ENCODE data around the gene PGLYRP2. TPM values are rescaled to one million over a fixed set of nuclear protein-coding genes. Genes with fewer than 3 reads are reported as not detected.
A peak's percentile ranks its signal among the peaks of the same experiment; 100 is the strongest.

The PGLYRP2 gene
- total RNA-seq, result not detected
- 0.13 TPM for polyA plus RNA-seq (2013, experiment 1 of 2)
- polyA plus RNA-seq (2013, experiment 2 of 2), result 0.12 TPM
- total RNA-seq, result 0 to 4.5 (median 0.43) reads per million in 172 experiments

- no peak for TF ChIP-seq CTCF (IDR thresholded peaks at IDR 0.05)
- H3K4me3 Mint-ChIP-seq, result peak within 1 kb of the TSS; percentile 27
- DNase-seq (peak in 2 of 14 experiments; percentile 26 to 28), ATAC-seq (ENCODE audit: poor library complexity) (peak; percentile 63)
- Histone ChIP-seq H3K36me3 (ENCODE audit: insufficient read depth, low read length) (no peaks in the 10 kb centered on the region), H3K4me3 (ENCODE audit: low read length) (no peak within 1 kb of the TSS), H3K27me3 (ENCODE audit: control insufficient read depth in 1 of 2, insufficient read depth in 2 of 2, low read length in 2 of 2) (no peaks in the 10 kb centered on the region), H3K27ac (ENCODE audit: low read depth in 1 of 2, low read length in 2 of 2) (no peak within 1 kb of the TSS), H3K4me1 (ENCODE audit: insufficient read depth, low read length) (peaks cover 33% of the 10 kb centered on the region), H3K9me3 (ENCODE audit: control insufficient read depth in 1 of 2, insufficient read depth in 1 of 2, low read length in 2 of 2) (peaks cover 0 to 9% of the 10 kb centered on the region in 2 experiments)
- H3K4me1 Mint-ChIP-seq (ENCODE audit: low read depth), result peaks cover 37% of the 10 kb centered on the region
- POLR2A ChIA-PET, result interaction anchor here (2.8 to 3.4 kb wide), 2 partner anchors 12 to 16 kb away, joined by 11 to 17 read pairs; partner anchors contain the start of gene RASAL3
- H3K36me3 Mint-ChIP-seq (ENCODE audit: low read depth), result no peaks in the 10 kb centered on the region
- H3K27me3 Mint-ChIP-seq, result no peaks in the 10 kb centered on the region
- intact Hi-C loops (cut with DNase I, micrococcal nuclease), result loop anchor here in 1 of 2 experiments (5.0 kb wide), 1 partner anchor 53 kb away; no protein-coding TSS in a partner anchor
- CTCF ChIA-PET, result interaction anchor here (1.1 to 1.5 kb wide), 2 partner anchors 16 to 76 kb away, joined by 4 to 5 read pairs; partner anchors contain the start of gene RASAL3
- H3K9me3 Mint-ChIP-seq, result no peaks in the 10 kb centered on the region
- peak within 1 kb of the TSS; percentile 70 for H3K27ac Mint-ChIP-seq
Observed at GRCh38 chr19:15479391-15480345, at the start of gene PGLYRP2. TSS of gene PGLYRP2 (minus strand) at chr19:15479501. CDS start at chr19:15479371, 130 bp downstream.

GRCh38 chr19:15527705-15528104 lies 48.4 kb upstream of the PGLYRP2 start:
- no peaks in the 10 kb centered on the region for H3K36me3 ChIP-seq (ENCODE audit: insufficient read depth, low read length)
- no peaks in the 10 kb centered on the region for H3K27me3 ChIP-seq (ENCODE audit: control insufficient read depth in 1 of 2, insufficient read depth in 2 of 2, low read length in 2 of 2)
- intact Hi-C loops (cut with DNase I, micrococcal nuclease), result no loop called here
- H3K36me3 Mint-ChIP-seq (ENCODE audit: low read depth), result no peaks in the 10 kb centered on the region
- no peak overlapping the region for H3K27ac ChIP-seq (ENCODE audit: low read depth in 1 of 2, low read length in 2 of 2)
- ATAC-seq (ENCODE audit: poor library complexity) (no peak), DNase-seq (no peak)
- ChIA-PET POLR2A (interaction anchor here (0.7 to 1.0 kb wide), 2 partner anchors 13 to 109 kb away, joined by 3 to 4 read pairs; partner anchors contain the start of gene AKAP8L), CTCF (no interaction called here)
- no peaks in the 10 kb centered on the region for H3K27me3 Mint-ChIP-seq
- H3K9me3 Mint-ChIP-seq, result no peaks in the 10 kb centered on the region
- peaks cover 4% of the 10 kb centered on the region for H3K4me1 Mint-ChIP-seq (ENCODE audit: low read depth)
- peaks cover 7% of the 10 kb centered on the region for H3K4me1 ChIP-seq (ENCODE audit: insufficient read depth, low read length)
- H3K9me3 ChIP-seq (ENCODE audit: control insufficient read depth in 1 of 2, insufficient read depth in 1 of 2, low read length in 2 of 2), result no peaks in the 10 kb centered on the region
- H3K4me3 ChIP-seq (ENCODE audit: low read length), result no peak overlapping the region
- H3K4me3 Mint-ChIP-seq, result no peak overlapping the region
- H3K27ac Mint-ChIP-seq, result no peak overlapping the region
- no peak for TF ChIP-seq CTCF (IDR thresholded peaks at IDR 0.05)

- no peak for TF ChIP-seq CTCF (IDR thresholded peaks at IDR 0.05)
- POLR2A ChIA-PET, result no interaction called here
- ATAC-seq (ENCODE audit: poor library complexity) (no peak), DNase-seq (no peak)
- Histone ChIP-seq H3K4me3 (ENCODE audit: low read length) (no peak overlapping the region), H3K36me3 (ENCODE audit: insufficient read depth, low read length) (no peaks in the 10 kb centered on the region), H3K4me1 (ENCODE audit: insufficient read depth, low read length) (peaks cover 3% of the 10 kb centered on the region), H3K27ac (ENCODE audit: low read depth in 1 of 2, low read length in 2 of 2) (no peak overlapping the region), H3K27me3 (ENCODE audit: control insufficient read depth in 1 of 2, insufficient read depth in 2 of 2, low read length in 2 of 2) (no peaks in the 10 kb centered on the region), H3K9me3 (ENCODE audit: control insufficient read depth in 1 of 2, insufficient read depth in 1 of 2, low read length in 2 of 2) (no peaks in the 10 kb centered on the region)
- intact Hi-C loops (cut with DNase I, micrococcal nuclease), result no loop called here
- H3K4me3 Mint-ChIP-seq, result no peak overlapping the region
- H3K4me1 Mint-ChIP-seq (ENCODE audit: low read depth), result no peaks in the 10 kb centered on the region
- H3K36me3 Mint-ChIP-seq (ENCODE audit: low read depth), result no peaks in the 10 kb centered on the region
- CTCF ChIA-PET, result no interaction called here
- no peak overlapping the region for H3K27ac Mint-ChIP-seq
- no peaks in the 10 kb centered on the region for H3K27me3 Mint-ChIP-seq
- no peaks in the 10 kb centered on the region for H3K9me3 Mint-ChIP-seq
Observed at GRCh38 chr19:15526408-15526807, 47.1 kb upstream of the PGLYRP2 start.

Data from CD4-positive, alpha-beta T cell (primary cell).